IMR-90 (cell line): ENCODE data around the gene SPDYC.

Source experiments
- BHLHE40 ChIP-seq: fragments of 150-350 bp; IDR thresholded peaks from 2 replicates; pipeline ENCODE4 v1.6.1; 2016; ENCODE audit warnings: mild to moderate bottlenecking, low read depth, low read length
- CEBPB ChIP-seq: IDR thresholded peaks from 2 replicates; pipeline ENCODE4 v1.6.1; 2012; ENCODE audit warnings: low read depth, low read length, improper control_type of control experiment
- MAFK ChIP-seq: IDR thresholded peaks from 2 replicates; pipeline ENCODE4 v1.6.1; 2012; ENCODE audit warnings: low read depth, low read length, improper control_type of control experiment
- MAZ ChIP-seq: IDR thresholded peaks from 2 replicates; pipeline ENCODE4 v1.6.1; 2012; ENCODE audit warnings: low read depth, mild to moderate bottlenecking, low read length, improper control_type of control experiment, moderate library complexity, borderline replicate concordance
- MXI1 ChIP-seq: IDR thresholded peaks from 2 replicates; pipeline ENCODE4 v1.6.1; 2012; ENCODE audit warnings: low read depth, mild to moderate bottlenecking, low read length, moderate library complexity, borderline replicate concordance
- POLR2A ChIP-seq: IDR thresholded peaks from 2 replicates; pipeline ENCODE4 v1.6.1; 2012; ENCODE audit warnings: mild to moderate bottlenecking, low read depth, low read length
- RAD21 ChIP-seq: IDR thresholded peaks from 2 replicates; pipeline ENCODE4 v1.6.1; 2012; ENCODE audit warnings: low read length, improper control_type of control experiment
- RCOR1 ChIP-seq: IDR thresholded peaks from 2 replicates; pipeline ENCODE4 v1.6.1; 2012; ENCODE audit warnings: mild to moderate bottlenecking, low read length, improper control_type of control experiment; ENCODE audit not compliant: insufficient replicate concordance
- RFX5 ChIP-seq: IDR thresholded peaks from 2 replicates; pipeline ENCODE4 v1.8.0; 2012; ENCODE audit warnings: low read depth, mild to moderate bottlenecking, low read length, moderate library complexity
- SMC3 ChIP-seq: fragments of 150-350 bp; IDR thresholded peaks from 2 replicates; pipeline ENCODE4 v1.6.1; 2016; ENCODE audit warnings: low read depth, mild to moderate bottlenecking, antibody characterized with exemption, low read length, moderate library complexity
- TF ChIP-seq, protein P1 (sequence below): conservative IDR thresholded peaks from 2 replicates; pipeline ENCODE4 v1.5.1; 2012; ENCODE audit warnings: mild to moderate bottlenecking, low read depth, low read length, improper control_type of control experiment
- TF ChIP-seq, protein P2 (sequence below): fragments of 150-350 bp; IDR thresholded peaks from 2 replicates; pipeline ENCODE4 v1.6.1; 2017; ENCODE audit warnings: mild to moderate bottlenecking, antibody characterized with exemption, low read length, low read depth

DNA sequence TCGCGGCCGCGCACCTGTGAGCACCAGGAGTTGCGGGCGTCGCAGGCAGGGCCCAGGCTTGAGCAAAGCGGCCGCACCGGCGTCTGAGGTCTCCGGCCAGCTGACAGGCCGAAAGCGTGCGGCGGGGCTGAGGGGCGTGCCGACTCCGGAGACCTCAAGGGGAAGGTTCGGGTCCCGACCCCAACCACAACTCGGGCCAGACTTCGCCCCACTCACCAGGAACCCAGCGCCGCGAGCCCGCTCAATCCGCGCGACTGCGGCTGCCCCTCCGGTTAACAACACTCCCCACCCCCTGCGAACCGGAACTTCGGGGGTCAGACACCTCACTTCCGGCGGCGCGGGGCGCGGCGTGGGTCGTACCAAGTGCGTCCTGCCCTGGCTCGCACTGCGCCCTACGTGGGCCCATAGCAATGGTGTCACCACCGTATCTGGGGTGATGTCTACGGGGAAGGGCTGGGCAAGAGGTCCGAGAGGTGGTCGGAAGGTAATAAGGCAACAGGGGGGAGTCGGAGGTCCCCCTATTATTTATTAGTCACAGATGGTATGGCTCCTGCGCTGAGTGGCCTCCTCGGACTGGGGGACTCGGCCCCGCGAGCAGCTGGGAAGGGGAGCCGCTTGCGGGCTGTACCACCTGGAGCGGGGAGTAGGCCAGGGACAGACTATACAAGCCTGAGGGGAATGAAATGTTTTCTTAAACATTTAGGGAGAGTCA lies 35.6 kb upstream of the SPDYC start, which contains the start of gene SYVN1:
- TF ChIP-seq MAZ (peak; percentile 94), BHLHE40 (peak; percentile 92), MAFK (no peak), CEBPB (no peak), POLR2A (peak; percentile 97), RAD21 (no peak), MXI1 (peak; percentile 84), RFX5 (no peak), RCOR1 (no peak), SMC3 (no peak)
- TF ChIP-seq, protein P1, sequence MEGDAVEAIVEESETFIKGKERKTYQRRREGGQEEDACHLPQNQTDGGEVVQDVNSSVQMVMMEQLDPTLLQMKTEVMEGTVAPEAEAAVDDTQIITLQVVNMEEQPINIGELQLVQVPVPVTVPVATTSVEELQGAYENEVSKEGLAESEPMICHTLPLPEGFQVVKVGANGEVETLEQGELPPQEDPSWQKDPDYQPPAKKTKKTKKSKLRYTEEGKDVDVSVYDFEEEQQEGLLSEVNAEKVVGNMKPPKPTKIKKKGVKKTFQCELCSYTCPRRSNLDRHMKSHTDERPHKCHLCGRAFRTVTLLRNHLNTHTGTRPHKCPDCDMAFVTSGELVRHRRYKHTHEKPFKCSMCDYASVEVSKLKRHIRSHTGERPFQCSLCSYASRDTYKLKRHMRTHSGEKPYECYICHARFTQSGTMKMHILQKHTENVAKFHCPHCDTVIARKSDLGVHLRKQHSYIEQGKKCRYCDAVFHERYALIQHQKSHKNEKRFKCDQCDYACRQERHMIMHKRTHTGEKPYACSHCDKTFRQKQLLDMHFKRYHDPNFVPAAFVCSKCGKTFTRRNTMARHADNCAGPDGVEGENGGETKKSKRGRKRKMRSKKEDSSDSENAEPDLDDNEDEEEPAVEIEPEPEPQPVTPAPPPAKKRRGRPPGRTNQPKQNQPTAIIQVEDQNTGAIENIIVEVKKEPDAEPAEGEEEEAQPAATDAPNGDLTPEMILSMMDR, result no peak
- TF ChIP-seq, protein P2, sequence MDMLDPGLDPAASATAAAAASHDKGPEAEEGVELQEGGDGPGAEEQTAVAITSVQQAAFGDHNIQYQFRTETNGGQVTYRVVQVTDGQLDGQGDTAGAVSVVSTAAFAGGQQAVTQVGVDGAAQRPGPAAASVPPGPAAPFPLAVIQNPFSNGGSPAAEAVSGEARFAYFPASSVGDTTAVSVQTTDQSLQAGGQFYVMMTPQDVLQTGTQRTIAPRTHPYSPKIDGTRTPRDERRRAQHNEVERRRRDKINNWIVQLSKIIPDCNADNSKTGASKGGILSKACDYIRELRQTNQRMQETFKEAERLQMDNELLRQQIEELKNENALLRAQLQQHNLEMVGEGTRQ, result no peak
